ENCODE measurements around the gene ADAP2.

DNA sequence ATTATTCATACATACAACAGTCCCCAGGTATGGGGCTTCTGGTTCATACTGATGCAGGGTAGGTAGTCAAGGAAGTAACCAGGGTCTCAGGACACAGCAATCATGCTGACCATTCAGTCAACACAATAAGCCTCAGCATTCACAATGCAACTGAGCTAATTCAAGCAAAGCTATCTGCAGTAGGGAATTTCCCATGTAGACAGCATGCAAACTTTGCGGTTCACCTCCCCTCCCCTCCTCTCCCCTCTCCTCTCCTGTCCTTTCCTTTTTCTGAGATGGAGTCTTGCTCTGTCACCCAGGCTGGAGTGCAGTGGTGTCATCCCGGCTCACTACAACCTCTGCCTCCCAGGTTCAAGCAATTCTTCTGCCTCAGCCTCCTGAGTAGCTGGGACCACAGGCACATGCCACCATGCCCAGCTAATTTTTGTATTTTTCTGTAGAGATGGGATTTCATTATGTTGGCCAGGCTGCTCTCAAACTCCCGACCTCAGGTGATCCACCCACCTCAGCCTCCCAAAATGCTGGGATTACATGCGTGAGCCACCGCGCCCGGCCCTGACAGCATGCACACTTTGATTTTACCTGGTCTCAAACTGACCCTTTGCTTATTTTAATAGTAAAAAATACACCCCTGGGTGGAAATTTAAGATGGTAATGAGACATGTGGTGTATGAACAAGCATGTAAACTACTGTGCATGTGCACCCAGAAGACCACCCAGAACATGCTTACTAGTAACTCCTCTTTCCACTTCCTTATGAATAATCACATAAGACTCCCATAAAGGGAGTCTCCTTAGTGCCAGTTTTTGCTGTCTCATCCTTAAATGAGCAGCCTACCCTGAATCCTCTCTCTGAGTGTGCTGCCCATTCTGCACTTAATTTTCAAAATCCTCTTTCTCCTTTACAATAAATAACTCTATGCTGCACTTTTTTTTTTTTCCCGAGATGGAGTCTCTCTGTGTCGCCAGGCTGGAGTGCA lies 39.8 kb downstream of the ADAP2 start:
- TF ChIP-seq, protein P1, sequence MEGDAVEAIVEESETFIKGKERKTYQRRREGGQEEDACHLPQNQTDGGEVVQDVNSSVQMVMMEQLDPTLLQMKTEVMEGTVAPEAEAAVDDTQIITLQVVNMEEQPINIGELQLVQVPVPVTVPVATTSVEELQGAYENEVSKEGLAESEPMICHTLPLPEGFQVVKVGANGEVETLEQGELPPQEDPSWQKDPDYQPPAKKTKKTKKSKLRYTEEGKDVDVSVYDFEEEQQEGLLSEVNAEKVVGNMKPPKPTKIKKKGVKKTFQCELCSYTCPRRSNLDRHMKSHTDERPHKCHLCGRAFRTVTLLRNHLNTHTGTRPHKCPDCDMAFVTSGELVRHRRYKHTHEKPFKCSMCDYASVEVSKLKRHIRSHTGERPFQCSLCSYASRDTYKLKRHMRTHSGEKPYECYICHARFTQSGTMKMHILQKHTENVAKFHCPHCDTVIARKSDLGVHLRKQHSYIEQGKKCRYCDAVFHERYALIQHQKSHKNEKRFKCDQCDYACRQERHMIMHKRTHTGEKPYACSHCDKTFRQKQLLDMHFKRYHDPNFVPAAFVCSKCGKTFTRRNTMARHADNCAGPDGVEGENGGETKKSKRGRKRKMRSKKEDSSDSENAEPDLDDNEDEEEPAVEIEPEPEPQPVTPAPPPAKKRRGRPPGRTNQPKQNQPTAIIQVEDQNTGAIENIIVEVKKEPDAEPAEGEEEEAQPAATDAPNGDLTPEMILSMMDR (IDR thresholded peaks at IDR 0.05): no peak
- TF ChIP-seq POLR2AphosphoS5 (IDR thresholded peaks at IDR 0.05): no peak
- TF ChIP-seq POLR2A (IDR thresholded peaks at IDR 0.05): no peak

Data from stomach (tissue), 4 donors.